HG03342 (cell line): ENCODE results near the gene FAM20A.

Experiments used
- ATAC-seq: cut with Tn5 transposase; IDR thresholded peaks from one replicate; pipeline ENCODE4 v1.9.1; 2021; ENCODE audit warnings: mild to moderate bottlenecking, moderate library complexity; ENCODE audit not compliant: unreplicated experiment

The FAM20A gene

DNA sequence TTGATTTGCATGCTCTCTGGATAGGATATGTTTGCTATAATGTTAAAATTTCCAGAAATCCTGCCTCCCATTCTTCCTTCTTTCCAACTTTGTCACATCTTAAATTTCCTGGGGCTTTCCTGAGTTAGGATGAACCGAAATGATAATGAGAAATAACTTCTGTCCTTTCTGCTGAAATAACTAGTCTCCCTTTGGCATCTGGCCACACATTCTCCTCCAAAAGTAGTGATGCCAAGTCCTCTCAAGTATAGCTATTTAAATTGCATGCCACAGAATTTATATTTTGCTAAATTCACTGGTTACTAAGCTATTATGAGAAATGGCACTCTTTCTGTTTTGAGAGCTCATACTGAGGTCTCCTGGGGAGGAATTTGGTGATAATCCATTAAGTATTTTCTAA lies 30.6 kb downstream of the FAM20A start:
- no peak for ATAC-seq

DNA sequence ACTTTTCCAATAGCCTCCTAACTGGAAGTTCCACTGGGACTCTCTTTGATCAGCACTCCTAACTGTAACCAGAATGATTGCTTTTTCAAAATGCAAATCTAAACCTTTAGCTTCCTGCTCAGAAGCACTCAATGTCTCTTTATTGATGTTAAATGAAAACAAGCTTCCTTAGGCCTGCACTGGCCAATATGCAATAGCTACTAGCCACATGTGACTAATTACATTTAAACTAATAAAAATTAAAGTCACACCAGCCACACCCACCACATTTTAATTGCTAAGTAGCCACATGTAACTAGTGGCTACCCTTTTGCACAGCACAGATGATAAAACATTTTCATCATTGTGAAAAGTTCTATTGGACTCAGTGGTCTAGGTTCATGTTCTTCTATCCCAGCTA lies 31.8 kb downstream of the FAM20A start:
- no peak for ATAC-seq

DNA sequence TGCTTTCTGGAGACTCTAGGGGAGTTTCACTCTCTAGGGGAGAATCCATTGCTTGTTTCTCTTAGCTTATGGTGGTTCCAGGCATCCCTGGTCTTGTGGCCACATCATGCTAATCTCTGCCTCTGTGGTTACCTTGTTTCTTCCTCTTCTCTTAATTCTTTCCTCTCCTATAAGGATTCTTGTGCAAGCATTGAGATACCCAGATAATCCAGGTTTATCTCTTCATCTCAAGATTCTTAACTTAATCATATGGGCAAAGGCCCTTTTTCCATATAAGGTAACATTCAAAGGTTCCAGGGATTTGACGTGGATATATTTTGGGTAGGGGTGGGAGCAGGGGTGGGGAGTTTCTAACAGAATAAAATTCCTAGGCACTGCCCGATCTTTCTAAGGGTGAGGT lies 32.6 kb downstream of the FAM20A start:
- no peak for ATAC-seq

DNA sequence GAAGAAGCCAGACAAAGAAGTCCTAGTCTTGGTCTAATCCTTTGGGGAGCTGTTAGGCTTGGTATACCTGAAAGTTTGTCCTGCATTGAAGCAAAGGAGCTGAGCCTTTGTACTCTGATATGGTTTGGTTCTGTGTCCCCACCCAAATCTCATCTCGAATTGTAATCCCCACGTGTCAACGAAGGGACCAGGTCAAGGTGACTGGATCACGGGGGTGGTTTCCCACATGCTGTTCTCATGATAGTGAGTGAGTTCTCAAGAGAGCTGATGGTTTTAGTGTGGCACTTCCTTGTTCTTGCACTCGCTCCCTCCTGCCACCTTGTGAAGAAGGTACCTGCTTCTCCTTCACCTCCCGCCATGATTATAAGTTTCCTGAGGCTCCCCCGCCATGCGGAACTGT lies 33.6 kb downstream of the FAM20A start:
- no peak for ATAC-seq

DNA sequence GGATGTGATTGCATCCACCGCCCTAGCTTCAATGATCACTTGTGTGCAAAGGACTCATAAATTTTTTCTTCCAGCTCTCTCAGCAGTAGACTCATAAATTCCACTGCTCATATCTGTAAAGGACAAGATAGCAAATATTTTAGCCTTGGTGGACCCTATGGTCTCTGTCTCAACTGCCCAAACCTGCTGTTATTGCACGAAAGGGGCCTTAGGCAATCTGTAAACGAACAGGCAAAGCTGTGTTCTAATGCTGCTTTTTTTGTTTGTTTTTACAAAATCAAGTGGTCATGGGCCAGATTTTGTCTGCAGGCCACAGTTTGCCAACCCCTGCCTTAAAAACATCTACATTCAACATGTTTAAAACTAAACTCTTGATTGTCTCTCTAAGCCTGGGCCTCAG lies 34.1 kb downstream of the FAM20A start:
- ATAC-seq: no peak

DNA sequence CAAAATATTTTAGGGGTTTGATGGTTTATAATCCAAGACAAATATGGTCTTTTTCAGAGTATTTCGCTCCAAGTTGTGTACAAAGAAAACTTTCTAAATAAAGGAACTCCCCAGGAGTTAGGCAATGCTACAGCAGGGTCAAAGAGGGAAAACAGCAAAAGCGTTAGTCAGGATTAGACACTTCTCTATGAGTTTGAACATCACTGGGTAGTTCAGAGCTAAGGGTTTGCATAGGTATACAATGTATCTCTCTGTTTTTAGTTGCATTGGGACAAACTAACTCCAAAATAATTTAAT lies 34.8 kb downstream of the FAM20A start:
- ATAC-seq: no peak

DNA sequence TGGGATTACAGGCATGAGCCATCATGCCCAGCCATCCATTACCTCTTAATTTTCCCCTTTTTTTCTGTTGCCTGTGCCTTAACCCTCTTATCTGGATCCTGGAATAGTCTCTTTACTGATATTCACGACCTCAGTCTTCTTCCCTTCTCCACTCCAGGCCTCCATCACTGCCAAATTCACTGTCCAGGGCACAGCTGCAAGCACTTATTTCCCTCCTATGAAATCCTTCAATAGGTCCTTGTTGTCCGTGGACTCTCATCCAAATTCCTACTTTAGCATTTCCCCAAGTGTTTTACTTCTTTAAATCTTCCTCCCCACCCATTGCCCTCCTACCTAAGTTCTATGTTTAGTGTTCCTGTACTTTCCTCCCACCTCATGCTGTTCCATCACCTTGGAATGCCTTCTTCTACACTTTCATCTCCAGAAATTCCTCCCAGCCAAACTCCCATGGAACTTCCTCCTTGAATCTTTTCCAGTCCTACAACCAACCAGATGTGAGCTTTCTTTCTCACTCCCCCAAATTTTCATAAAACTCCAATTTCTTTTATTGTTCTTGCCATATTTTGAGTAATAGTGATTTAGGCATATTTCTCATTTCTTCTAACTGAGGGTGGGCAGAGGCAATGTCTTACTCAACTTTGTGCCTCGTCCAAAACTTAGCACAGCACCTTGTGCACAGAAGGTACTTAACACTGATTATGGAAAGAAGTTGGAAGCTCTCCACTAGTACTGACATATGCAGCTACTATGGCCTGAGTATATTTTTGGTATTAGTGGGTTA lies 35.3 kb downstream of the FAM20A start:
- no peak for ATAC-seq

DNA sequence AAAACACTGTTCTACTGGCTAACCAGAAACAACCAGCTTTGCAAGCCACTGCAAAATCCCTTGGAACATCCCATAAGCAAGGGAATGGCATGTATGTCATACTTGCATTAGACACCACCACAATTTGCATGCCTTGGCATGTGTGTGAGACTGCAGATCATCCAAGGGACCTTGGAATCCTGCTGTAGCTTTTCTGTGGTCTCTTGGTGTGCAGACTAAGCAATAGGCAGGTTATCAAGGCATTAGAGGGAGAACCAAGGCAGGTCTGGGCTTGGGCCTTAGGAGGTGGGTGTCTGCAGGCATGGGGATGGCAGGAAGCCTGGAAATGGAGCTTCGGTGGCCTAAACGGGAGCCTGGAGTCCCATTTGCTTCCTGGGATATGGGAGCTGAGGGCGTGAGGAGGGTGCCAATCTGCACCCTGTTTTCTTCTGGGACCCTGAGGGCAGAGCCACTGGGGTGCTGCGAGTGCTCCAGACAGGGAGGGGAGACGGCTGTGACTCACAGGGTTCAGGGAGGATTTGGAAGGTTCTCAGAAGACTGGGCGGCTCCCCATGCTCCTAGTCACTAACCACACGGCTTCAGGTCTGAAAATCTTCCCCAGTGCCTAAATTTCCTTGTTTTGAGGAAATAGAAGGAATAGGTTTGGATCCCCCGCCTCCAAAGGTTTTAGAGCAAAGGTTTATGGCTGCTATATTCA lies 36.6 kb downstream of the FAM20A start:
- ATAC-seq: no peak

DNA sequence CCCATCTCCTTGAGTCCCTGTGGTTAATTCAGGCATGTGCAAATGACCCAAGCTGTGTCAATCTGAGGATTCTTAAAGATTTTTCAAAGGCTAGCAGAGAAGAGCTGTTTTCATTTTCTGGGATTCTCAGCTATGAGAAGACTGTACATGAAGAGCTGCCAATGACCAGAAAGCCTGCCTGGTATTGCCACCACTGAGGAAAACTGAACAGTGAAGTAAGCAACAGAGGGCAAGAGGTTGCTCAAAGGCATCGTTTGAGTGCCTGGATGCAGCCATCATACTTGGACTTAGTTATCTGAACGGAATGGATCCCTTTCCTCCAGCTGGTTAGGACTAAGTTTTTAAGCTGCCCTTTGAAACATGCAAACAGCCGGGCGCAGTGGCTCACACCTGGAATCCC lies 38.4 kb downstream of the FAM20A start:
- ATAC-seq: no peak

DNA sequence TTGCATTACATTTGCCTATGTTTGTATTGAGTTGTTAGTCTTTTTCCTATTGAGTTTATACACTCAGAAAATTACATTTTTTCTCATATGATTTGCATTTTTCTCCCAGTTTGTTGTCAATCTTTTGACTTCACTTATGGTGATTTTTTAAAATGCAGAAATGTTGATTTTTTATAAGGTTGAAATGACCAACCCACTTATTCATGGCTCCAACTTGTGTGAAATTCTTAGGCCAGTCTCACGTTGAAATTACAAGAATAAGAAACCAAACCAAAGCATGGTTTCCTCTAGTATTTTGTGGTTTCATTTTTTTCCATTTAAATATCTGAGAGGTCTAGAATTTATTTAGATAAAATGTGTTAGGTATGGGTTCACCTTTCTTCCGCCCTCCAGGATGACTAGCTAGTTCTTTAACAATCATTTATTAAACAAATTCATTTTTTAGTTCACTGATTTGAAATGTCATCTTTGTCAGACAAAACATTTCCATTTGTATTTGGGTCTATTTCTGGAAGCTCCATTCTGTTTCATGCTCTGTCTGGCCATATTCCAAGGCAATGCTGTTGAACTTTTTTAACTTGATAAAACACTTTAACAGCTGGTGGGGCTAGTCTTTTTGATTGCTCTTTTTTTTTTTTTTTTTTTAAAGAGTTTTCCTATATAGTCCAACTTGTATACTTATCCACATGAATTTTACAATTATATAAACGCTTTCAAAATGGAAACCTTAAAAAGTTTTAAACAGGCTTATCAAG lies 40.0 kb downstream of the FAM20A start:
- no peak for ATAC-seq

DNA sequence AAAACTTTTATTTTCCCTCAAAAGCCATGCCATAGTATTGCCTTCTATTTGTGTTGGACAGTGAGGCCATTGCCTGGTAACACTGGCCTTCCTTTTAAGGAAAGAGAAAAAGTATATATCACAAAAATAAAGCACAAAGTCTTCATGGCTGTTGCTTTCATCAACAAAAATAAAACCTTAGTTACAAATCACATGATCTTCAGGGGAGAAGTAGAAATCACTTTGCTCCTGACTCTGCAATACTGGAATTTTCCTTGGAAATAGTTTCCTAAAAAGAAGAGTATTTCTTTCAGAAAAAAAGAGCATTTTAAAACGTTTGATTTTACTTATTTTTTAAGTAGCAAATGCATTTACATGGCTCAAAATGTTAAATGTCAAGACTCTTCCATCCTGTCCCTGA lies 41.9 kb downstream of the FAM20A start:
- ATAC-seq: no peak

DNA sequence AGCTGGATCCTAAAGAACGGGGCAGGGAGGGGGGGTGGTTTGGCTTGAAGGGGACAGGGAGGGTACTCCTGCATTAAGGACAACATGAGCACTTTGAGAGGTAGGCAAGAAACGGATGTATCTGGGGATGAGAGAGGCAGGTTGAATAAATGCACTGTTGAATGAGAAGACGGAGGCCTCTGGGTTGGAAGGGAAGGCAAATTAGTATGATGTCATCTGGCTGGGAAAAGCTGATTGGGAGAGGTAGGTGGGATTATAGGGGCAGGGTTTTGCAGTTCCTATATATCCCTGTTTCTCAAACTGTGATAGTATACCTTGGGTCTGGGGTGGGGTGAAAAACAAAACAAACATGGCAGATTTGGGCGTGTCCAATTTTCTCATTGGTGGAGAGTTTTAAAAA lies 44.6 kb downstream of the FAM20A start:
- no peak for ATAC-seq

DNA sequence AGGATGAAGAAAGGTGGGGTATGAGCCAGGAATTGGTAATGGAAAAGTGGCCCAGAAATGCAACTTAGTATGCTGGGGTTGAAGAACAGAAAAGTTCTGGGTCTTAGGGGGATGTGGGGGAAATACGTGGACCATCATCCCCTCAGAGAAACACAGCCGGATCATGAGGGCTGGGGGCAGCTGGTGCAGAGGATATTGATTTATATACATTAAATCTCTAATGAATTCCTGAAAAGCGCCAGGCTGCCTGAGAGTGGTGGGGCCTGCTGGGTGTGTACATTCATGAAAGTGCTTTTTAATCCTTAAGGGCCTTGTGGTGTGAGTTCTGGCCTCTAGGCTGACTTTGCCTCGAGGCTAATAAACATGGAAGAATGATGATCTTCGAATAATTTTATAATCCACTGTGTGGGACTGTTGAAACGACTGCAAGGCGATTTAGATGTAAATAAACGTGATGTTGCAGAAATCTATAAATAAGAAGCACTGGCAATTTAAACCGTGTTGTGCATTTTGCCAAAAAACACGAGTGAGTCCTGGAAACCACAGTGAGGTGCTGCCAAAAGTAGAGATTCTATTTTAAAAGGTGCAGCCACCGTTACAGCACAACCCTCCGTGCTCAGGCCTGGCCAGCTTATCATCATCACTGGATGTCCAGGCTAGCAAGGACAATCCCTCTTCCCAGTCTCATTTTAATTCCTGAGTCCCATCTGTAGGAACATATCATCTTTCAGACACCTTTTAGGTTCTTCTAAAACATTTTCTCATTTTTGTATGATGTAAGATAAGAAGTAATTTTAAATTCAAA lies 56.9 kb downstream of the FAM20A start:
- no peak for ATAC-seq

DNA sequence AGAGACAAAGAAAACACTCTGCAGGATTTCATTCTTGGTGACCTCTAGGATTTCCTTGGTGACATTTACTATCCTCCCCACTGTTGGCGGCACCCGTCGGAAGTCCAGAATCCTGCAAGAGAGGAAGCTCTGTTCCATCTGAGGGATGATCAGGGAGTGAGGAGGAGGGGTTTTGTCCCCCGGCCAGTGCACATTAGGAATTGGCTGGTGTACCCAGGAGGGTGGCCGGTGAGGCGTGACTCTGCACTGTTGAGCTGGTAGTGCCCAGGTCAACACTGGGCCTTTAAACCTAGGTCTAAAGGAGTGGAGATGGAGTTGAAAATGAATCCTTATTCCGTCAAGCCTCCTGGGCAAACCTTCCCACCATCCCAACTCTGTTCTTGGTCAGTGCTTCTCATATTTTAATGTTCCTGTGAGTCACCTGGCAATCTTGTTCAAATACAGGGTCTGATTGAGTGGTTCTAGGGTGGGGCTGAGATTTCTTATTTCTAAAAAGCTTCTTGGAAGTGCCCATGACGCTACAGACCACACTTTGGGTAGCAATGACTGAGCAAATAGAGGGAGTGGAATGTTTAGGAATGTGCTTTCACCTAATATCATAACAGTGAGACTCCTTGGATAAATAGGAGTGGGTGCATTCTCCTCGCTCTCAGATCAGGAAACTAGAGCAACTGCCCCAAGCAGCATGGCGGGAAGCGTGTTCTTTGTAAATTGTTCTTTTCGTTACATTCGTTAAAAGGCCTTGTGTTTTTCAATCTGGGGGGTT lies 58.3 kb downstream of the FAM20A start:
- ATAC-seq: no peak

DNA sequence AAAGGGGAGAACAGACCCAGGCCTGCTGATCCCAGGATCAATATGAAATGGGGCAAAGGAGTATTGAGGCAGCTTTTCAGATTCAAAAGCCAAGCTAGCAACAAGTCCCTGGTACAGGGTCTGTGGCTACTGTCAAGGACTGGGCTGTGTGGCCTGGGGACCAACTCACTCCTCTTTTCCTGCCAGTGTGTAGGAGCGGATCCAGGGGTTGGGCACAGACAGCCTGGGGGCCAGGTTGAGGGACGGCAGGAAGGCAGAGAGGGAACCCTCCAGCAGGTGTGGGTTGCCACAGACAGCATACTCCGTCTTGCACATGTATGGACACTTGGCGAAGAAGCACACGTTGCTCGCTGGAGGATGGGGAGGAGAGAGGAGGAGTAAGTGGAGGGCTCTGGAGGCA lies 59.4 kb downstream of the FAM20A start:
- no peak for ATAC-seq

DNA sequence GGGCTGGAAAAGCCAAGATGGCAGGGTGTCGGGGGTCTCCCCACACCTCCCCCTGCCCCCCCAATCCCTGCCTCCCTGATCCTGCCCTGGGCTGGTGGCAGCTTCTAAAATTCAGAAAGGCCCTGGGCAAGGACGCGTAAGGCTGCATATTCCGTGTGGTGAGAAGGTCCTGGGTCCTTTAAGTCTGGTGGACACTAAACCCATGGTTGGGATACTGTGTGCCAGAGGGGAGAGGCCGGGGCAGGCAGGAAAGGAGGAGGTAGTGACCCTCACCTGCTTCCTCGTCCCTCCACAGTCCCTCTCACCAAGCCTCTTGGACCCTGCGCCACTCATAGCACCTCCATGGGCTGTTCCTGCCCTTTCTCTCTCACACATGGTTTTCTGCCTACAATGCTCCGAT lies 60.2 kb downstream of the FAM20A start:
- no peak for ATAC-seq

DNA sequence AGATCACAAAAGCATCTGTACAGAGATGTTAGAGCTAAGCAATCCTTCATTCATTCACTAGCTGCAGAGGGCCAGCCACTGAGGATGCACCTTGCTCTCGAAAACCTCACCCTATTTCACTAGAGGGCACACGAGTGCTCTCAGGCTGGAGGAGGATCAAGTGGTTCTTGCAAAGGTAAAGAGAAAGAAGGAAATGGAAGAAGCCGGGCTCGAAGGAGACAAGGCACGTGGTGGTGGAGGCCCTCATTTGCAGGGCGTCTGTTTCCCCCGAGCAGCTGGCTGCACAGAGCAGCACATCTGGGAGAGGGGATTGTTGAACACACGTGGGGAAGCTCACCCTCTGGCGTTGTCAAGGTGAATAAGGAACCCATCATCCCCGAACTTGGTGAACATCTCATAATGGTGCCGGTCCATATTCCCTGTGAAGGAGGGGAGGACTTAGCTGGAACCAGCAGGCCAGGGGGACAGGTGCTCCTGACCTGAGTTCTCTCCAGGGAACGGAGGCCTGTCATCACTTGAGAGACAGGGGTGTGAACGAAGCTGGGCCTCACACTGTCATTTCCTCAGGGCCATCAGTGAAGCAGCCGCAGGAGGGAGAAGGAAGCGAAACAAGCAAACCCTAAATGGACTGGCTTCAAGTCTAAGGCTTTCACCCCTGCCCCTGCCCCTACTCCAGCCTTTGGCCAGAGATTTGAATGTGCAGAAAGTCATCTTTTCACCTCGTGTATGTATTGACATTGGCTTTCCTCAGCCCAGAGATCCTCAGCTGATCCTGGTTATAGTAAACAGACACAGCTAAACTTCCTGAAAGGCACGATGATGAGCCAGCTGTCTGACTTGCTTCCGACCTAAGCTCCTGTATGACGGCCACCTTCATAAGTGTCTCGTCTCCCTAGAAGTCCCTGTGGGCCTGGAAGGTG lies 61.4 kb downstream of the FAM20A start:
- no peak for ATAC-seq

DNA sequence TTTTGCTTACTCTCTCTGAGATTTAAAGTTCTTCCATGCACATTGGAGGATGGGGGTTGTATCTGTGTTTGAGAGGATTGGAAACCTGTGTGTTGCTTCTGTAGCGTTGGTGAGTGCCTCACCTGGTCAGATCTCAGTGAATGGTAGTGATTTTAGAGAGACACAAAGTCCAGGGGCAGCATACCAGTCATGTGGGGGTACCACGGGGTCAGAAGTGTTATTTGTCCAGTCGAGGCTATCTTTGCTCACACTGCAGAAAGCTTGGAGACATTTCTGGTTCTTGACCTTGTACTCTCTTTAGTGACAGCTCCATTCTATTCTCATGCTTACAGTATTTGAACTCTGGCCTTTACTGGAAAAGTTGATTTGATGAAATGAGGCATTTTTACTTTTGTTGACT lies 65.2 kb downstream of the FAM20A start:
- ATAC-seq: no peak

DNA sequence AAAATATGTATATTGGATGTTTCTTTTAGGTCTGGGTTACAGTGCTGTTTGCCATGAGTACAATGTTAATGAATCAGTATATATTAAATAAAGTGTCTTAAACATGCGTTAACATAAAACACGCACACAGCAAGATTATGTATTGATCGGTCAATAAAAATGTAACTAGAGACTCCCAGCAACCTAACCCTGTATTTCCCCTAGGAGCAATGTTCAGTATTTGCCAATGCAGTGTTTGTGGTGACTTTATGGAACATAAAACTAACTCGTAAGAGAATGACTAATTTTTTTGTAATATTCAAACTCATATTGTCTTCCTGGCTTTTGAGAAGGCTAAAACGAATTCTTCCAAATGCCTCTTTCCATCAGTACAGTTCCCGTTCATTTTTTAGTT lies 66.5 kb downstream of the FAM20A start:
- no peak for ATAC-seq
